Measurements from ENCODE around the gene ACVR1.
"Not testable (repeated sequence)": the region's sequence is repeated elsewhere in the genome, so short reads cannot be mapped to it uniquely, and the experiment has no call there.

Gene ACVR1

DNA sequence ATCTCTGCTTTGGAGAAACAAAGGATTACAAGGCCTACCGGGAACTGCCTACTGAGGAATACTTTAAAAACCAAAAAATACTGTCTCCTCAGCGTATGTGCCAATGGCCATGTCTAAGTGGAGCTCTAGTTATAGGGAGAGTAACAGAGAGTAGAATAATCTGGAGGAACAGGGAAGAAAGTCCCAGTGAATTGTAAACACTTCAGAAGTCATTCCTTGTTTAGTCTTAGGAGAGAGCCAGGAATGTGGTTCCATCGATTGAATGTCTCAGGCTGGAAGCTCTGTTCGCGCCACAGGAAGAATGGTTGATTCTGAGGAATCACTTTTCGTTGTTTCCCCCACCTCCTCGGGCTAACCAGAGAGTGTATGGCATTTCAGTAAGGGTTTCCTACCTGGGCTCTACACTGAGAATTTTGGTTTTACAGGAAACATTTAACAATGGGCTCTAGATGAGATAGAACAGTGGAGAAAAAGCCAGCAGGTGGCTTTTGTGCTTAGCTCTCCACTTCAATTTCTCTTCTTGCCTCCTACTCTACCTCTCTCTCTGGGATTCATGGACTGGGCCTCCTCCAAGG is 88.7 kb downstream of the ACVR1 start:
- no peak for DNase-seq

GRCh38 chr2:157786663-157787363 is 89.3 kb downstream of the ACVR1 start:
- no peak for DNase-seq

DNA sequence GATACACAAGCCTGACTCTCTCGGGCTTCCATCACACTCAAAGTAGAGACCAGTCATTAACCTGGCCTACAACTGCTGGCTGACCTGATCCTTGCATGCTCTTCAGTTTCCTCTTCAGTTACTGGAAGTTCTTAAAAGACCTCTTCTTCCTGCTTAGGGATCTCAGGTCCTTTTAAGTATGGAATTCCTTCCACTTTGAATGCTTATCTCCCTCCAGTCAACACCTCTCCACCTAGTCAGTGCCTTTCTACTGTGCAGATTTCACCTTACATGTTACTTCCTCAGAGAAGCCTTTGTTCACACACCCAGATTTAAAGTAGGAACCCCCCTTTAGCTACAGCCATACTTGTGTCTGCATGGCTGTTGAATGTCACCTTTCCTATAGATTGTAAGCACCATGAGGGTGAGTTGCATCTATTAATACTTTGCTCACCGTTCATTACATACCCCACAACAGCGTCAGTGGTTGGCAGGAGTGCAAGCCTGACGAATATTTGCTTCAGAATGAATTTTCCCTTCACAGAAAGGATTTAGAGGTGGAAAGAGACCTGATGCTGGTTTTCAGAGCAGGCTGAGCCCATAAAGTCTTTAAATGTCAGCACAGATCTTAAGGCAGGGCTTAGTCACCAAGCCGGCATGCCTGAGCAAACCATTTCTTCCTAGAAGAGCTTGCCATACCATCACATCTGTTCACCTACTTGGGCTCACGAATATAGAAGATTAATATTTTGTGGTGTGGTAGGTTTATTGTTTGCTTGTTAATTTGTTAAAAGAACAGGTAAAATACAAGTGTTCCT is 90.1 kb downstream of the ACVR1 start:
- no peak for DNase-seq

GRCh38 chr2:157785200-157785599 is 90.9 kb downstream of the ACVR1 start:
- DNase-seq, result no peak

DNA sequence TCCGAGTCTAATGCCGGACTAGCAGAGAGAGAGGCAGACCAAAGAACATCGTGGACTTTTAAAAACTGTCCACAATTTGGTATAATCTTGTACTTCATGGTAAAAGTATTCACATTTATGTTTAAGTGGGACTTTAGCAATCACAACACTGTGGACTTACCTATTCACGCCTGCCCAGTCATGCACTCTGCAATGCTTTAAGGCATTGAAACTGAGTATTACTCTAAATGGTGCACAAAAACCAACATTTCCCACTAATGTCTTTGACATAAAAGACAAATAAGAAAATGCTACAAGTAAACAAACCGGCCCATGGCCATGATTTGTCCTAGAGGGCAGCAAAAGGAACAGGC is 91.3 kb downstream of the ACVR1 start:
- DNase-seq, result no peak

- DNase-seq, result no peak
Observed at GRCh38 chr2:157784169-157784822, 91.8 kb downstream of the ACVR1 start.

DNA sequence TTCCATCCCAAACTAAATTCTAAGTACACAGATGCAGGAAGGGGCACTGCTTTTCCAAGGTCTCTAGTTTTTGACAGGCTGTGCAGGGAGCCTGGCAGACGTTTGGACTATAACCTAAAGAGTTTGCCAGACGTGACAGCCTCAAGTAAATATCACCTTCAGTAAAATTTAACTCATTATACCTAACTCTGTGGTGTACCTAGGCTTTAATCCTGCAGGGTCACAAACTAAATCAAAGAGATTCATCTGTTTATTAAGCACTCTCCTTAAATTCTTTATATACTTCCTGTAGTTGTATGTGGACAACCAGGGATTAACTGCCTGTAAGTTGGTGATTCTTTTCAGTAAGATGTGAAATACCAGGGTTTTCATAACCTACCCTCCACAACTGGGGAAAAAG is 92.9 kb downstream of the ACVR1 start:
- DNase-seq, result no peak

- DNase-seq, result no peak
Observed at GRCh38 chr2:157782057-157782845, 93.9 kb downstream of the ACVR1 start.

GRCh38 chr2:157780211-157780610 is 95.9 kb downstream of the ACVR1 start:
- DNase-seq, result no peak

- no peak for DNase-seq
Observed at GRCh38 chr2:157779794-157780193, 96.3 kb downstream of the ACVR1 start.

GRCh38 chr2:157777427-157777826 is 98.7 kb downstream of the ACVR1 start:
- DNase-seq, result no peak

DNA sequence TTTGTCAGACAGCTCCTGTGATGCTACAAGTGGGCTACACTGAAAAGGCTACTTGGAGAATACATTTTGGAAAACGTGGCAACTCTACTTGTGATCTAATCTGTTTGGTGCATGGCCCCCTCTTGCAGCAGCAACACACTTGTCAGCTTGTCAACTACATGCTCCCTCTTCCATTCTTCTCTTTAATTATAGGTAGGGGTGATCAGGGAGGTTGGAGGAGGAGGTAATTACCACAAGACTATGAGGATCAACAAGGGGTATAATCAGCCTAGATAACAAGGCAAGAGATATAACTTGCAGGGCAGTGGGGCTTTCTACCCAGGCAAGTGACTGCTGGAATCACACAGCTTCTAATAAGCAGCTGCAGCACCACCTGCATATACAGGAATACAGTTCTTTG is 104.9 kb downstream of the ACVR1 start:
- DNase-seq, result no peak

DNA sequence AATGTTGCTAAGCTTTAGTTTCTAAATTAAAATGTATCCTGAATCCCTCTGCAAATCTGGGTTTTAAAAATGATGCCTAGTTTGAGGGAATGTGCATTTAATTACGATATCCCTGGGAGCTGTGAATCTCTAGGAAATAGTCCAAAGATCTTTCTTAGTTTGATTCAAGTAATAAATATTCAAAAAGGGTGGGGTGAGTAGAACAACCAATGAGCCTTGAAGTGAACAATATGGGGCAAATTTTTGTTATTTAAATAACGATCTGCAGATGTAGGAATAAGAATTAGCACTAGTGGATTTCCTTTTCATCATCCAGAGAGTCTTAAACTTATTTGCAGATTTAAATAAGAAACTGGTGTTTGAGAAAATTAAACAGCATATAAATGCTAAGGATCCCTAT is 106.3 kb downstream of the ACVR1 start:
- no peak for DNase-seq

GRCh38 chr2:157764386-157764785 is 111.7 kb downstream of the ACVR1 start:
- DNase-seq, result no peak

- no peak for DNase-seq
Observed at GRCh38 chr2:157761520-157761919, 114.6 kb downstream of the ACVR1 start.

DNA sequence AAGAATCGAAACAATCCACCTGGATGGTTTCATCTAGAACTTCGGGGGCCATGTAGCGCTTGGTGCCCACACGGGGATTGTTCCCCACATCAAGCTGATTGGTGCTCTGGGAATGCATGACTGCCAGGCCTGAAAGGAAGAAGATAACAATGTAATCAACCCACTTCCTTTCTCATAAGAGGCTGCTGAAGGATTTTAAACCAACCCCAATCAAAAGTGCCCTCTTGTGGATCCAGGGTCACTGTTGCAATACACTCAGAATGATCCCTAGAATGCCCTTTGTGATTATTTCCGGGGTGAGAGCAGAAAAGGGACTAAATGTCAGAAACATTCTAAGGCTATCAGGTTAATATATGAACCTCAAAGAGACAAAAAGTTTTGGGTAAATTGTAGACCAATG is 115.2 kb downstream of the ACVR1 start:
- no peak for DNase-seq

- DNase-seq, result no peak
Observed at GRCh38 chr2:157759855-157760254, 116.3 kb downstream of the ACVR1 start.

GRCh38 chr2:157758586-157758985 is 117.5 kb downstream of the ACVR1 start:
- no peak for DNase-seq

DNA sequence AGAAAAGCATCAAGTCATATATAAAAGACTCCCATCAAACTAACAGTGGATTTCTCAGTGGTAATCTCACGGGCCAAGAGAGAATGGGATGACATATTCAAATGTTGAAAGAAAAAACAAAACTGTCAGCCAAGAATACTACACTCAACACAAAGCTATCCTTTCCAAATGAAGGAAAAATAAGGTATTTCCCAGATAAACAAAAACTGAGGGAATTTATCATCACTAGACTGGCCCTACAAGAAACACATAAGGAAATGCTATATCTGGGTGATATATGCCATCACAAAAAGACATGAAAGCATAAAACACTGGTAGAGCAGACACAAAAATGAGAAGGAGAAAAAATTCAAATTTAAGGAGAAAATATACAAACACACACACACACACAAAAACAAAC is 118.6 kb downstream of the ACVR1 start:
- DNase-seq, result no peak

GRCh38 chr2:157756447-157756846 is 119.7 kb downstream of the ACVR1 start:
- DNase-seq, result not testable (repeated sequence)

GRCh38 chr2:157751462-157752058 is 124.6 kb downstream of the ACVR1 start:
- no peak for DNase-seq

DNA sequence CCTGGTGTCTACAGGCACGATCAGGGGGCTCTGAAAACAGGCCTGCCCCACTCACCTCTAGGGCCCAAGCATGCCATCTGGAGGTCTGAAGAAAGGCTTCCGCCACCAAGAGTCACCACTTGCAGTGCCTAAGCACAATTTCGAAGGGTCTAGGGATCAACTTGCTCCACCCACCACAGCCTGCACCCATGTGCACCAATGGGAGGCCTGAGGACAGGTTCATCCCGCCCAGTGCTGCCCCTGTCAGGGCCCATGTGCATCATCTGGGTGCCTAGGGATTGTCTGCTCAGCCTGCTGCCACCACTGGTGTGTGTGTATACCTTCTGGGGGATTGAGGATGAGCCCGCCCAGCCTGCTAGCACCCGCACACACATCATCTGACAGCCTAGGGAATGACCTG is 126.4 kb downstream of the ACVR1 start:
- no peak for DNase-seq
